ENCODE data around the gene PCDHA12. TPM values are rescaled to one million over a fixed set of nuclear protein-coding genes. Genes with fewer than 3 reads are reported as not detected.

The PCDHA12 gene, protein sequence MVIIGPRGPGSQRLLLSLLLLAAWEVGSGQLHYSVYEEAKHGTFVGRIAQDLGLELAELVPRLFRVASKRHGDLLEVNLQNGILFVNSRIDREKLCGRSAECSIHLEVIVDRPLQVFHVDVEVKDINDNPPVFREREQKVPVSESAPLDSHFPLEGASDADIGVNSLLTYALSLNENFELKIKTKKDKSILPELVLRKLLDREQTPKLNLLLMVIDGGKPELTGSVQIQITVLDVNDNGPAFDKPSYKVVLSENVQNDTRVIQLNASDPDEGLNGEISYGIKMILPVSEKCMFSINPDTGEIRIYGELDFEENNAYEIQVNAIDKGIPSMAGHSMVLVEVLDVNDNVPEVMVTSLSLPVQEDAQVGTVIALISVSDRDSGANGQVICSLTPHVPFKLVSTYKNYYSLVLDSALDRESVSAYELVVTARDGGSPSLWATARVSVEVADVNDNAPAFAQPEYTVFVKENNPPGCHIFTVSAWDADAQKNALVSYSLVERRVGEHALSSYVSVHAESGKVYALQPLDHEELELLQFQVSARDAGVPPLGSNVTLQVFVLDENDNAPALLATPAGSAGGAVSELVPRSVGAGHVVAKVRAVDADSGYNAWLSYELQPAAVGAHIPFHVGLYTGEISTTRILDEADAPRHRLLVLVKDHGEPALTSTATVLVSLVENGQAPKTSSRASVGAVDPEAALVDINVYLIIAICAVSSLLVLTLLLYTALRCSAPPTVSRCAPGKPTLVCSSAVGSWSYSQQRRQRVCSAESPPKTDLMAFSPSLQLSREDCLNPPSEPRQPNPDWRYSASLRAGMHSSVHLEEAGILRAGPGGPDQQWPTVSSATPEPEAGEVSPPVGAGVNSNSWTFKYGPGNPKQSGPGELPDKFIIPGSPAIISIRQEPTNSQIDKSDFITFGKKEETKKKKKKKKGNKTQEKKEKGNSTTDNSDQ
- not detected in 2 replicates for total RNA-seq

DNA sequence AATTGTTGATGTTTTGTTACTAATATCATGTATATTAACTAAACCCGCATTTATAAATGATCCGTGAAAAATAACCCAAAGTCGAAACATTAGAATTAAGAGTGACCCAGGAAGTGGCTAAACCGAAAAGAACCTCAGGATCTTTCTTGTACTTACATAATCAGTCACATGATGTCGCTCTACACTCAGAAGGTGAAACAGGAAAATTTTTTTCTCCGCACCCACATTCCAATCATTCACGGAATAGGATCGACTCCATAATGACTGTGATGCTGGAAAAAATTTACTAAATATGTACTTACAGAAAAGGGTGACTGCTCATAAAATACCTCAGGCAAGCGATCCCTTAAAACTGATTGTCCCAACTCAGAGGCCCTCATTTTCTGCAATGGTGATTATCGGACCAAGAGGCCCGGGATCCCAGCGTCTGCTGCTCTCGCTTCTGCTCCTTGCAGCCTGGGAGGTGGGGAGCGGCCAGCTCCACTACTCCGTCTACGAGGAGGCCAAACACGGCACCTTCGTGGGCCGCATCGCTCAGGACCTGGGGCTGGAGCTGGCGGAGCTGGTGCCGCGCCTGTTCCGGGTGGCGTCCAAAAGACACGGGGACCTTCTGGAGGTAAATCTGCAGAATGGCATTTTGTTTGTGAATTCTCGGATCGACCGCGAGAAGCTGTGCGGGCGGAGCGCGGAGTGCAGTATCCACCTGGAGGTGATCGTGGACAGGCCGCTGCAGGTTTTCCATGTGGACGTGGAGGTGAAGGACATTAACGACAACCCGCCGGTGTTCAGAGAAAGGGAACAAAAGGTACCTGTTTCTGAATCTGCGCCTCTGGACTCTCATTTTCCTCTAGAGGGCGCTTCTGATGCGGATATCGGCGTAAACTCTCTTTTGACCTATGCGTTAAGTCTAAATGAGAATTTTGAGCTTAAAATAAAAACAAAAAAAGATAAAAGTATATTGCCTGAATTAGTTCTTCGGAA lies at the start of gene PCDHA12:
Gene PCDHA12 (plus strand): TSS at position 224 of the 981 bp plus-strand sequence. CDS start 165 bp downstream, at position 389.

DNA sequence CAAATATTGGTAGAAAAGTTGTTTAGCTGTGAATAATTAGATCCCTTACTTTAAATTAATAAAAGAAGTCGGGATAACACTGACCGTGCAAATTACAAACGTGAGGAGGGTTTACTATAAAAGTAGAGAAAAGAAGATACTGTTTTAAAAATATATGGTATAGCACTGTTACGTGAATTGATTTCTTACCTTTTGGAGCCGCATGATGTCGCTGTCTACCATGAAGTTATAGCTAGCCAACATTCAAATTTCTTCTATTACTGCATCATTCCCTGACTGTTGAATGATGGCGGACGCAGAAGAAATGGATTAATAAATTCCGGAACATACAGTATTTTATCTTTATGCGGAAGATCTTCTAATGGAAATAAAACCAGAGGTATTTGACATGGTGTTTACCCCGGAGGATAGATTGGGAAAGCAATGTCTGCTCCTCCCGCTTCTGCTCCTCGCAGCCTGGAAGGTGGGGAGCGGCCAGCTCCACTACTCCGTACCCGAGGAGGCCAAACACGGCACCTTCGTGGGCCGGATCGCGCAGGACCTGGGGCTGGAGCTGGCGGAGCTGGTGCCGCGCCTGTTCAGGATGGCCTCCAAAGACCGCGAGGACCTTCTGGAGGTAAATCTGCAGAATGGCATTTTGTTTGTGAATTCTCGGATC lies 47.3 kb upstream of the PCDHA12 start, which contains the start of gene PCDHA6:
Gene PCDHA6 (plus strand): TSS at position 257 of the 658 bp plus-strand sequence. CDS start 132 bp downstream, at position 389.

DNA sequence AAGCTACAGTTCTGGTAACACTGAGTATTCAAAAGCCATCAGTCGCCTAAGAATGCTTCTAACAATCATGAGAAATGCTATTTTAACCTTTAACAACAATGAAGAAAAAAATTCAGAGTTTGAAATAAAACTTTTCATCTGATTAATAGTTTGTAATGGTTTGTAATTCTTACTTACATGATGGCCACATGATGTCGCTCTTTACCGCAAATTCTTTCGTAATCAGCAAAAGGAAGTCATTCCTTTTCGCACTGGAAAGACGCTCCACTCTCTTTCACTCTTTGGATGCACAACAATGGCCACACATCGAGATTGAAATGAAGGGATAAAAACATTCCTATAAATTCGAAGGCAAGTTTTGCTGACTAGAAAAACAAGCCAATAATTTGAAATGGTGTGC lies 41.1 kb upstream of the PCDHA12 start, which contains the start of gene PCDHA7:
Gene PCDHA7 (plus strand): TSS at position 277 of the 400 bp plus-strand sequence. CDS start 115 bp downstream, at position 392.

DNA sequence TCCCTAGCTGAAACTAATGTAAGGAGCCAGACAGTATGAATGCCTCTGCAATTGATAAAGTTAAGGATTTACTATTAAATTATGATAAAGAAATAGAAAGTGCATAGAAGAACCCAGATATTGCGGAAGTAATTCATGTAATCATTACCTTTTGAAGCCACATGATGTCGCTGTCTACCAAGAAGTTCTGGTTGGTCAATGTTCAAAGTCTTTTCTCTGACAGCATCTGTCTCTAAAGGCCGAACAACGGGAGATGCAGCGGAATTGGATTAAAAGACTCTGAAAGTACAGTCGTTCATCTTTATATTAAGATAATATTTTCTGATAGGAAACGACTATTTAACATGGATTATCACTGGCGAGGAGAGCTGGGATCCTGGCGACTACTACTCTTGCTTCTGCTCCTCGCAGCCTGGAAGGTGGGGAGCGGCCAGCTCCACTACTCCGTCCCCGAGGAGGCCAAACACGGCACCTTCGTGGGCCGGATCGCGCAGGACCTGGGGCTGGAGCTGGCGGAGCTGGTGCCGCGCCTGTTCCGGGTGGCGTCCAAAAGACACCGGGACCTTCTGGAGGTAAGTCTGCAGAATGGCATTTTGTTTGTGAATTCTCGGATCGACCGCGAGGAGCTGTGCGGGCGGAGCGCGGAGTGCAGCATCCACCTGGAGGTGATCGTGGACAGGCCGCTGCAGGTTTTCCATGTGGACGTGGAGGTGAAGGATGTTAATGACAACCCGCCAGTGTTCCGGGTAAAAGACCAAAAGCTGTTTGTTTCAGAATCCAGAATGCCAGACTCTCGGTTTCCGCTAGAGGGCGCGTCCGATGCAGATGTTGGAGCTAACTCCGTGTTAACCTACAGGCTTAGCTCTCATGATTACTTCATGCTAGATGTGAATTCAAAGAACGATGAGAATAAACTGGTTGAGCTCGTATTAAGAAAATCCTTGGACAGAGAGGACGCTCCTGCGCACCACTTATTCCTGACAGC lies 33.8 kb upstream of the PCDHA12 start, which contains the start of gene PCDHA8:
Gene PCDHA8 (plus strand): TSS at position 210 of the 985 bp plus-strand sequence. CDS start 135 bp downstream, at position 345.

DNA sequence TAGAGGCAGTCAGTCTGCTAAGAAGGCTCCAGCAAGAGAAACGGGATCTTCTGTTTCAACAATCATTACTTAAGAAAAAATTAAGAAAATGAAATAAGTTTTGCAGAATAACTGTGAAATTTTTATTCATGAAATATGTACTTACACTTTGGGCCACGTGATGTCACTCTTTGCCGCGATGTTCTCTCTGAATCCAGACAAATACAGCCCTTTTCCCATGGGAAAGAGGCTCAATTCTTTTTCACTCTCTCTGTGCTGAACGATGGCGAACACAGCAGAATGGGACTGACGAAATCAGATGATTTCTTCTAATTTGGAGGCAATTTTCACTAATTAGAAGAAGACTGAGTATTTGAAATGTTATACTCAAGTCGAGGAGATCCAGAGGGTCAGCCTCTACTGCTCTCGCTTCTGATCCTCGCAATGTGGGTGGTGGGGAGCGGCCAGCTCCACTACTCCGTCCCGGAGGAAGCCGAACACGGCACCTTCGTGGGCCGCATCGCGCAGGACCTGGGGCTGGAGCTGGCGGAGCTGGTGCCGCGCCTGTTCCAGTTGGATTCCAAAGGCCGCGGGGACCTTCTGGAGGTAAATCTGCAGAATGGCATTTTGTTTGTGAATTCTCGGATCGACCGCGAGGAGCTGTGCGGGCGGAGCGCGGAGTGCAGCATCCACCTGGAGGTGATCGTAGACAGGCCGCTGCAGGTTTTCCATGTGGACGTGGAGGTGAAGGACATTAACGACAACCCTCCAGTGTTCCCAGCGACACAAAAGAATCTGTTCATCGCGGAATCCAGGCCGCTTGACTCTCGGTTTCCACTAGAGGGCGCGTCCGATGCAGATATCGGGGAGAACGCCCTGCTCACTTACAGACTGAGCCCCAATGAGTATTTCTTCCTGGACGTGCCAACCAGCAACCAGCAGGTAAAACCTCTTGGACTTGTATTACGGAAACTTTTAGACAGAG lies 26.7 kb upstream of the PCDHA12 start, which contains the start of gene PCDHA9:
Gene PCDHA9 (plus strand): TSS at position 244 of the 964 bp plus-strand sequence. CDS start 114 bp downstream, at position 358.

DNA sequence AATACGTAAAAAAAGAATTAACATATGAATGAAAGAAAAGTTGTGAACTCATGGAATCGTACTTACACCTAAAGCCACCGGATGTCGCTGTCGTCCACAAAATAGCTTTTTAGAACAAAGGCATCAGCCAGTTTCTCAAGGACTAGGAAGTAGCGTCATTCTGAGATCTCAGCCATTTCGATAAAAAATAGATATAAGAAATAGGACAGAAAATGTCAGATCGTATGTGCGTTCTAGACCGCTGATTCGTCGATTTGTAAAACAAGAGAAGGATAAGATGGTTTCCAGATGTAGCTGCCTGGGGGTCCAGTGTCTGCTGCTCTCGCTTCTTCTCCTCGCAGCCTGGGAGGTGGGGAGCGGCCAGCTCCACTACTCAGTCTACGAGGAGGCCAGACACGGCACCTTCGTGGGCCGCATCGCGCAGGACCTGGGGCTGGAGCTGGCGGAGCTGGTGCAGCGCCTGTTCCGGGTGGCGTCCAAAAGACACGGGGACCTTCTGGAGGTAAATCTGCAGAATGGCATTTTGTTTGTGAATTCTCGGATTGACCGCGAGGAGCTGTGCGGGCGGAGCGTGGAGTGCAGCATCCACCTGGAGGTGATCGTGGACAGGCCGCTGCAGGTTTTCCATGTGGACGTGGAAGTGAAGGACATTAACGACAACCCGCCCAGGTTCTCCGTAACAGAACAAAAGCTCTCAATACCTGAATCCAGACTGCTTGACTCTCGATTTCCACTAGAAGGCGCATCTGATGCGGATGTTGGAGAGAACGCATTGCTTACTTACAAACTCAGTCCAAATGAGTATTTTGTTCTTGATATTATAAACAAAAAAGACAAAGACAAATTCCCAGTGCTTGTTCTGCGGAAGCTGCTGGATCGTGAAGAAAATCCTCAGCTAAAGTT lies 19.1 kb upstream of the PCDHA12 start, which contains the start of gene PCDHA10:
Gene PCDHA10 (plus strand): TSS at position 126 of the 903 bp plus-strand sequence. CDS start 152 bp downstream, at position 278.

DNA sequence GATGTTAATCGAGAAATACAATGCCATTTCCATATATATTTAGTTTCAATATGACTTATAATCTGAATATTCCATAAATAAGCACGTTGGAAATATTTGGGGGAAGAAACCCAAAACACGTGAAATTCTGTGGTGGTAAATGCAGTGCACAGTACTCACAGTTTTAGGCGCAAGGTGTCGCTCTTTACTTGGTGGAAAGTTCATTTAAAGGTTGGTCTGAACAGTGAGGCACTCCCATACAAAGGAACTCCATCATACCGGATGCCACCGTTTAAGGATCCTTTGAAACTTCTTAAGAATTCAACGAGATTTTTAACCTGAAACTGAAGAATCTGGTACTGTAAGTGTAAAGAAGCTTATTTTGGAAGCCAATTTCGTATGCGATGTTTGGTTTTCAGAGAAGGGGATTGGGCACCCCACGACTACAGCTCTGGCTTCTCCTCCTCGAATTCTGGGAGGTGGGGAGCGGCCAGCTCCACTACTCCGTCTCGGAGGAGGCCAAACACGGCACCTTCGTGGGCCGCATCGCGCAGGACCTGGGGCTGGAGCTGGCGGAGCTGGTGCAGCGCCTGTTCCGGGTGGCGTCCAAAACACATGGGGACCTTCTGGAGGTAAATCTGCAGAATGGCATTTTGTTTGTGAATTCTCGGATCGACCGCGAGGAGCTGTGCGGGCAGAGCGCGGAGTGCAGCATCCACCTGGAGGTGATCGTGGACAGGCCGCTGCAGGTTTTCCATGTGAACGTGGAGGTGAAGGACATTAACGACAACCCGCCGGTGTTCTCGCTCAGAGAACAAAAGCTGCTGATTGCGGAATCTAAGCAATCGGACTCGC lies 6.2 kb upstream of the PCDHA12 start, which contains the start of gene PCDHA11:
Gene PCDHA11 (plus strand): TSS at position 237 of the 834 bp plus-strand sequence. CDS start 147 bp downstream, at position 384.

DNA sequence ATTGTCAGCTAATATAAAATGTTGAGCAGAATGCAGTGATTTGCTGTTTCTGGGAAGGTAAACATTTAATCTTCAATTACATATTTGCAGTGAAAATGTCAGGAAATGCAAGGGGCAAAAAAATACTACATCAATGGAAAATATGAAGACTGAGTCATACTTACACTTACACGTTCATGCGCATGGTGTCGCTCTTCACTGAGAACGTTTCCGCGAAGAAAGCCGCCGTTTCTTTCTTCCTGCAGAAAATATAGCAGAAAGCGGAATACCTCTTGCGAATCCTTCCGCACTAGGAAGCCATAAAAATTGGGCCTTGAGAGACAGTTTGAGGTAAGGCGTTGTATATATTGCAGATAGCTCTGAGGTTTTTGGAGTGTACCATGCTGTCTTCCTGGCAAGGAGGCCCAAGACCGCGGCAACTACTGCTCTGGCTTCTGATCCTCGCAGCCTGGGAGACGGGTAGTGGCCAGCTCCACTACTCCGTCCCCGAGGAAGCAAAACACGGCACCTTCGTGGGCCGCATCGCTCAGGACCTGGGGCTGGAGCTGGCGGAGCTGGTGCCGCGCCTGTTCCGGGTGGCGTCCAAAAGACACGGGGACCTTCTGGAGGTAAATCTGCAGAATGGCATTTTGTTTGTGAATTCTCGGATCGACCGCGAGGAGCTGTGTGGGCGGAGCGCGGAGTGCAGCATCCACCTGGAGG lies 6.9 kb downstream of the PCDHA12 start, which contains the start of gene PCDHA13:
Gene PCDHA13 (plus strand): TSS at position 236 of the 702 bp plus-strand sequence. CDS start 145 bp downstream, at position 381.

DNA sequence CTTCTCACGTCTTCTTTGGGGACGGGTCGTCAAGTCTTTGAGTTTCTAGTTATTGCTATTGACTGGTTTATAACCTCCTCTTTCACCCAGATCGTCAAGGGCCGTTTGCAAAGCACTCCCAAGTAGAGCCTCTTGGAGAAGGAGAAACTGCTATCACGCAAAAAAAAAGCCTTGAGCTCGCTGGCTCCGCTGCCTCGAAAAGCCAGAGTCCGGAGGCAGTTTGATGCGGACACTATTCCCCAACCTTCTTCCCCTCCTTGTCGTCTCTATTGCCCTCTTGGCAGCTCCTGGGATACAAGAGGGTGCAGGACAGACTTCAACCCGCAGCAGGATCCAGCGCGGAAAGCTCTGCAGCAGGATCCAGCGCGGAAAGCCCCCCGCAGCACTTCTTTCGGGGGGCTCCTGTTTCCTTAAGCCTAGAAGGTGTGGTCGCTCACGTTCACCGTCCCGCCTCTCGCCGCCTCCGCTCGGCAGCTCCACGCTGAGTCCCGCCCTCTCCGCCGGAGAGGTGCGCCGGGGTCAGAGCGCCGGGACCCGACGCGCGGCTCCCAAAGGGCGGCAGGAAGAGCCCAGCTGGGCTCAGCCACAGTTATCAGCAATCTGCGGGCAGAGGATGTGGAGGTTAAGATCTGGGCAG lies 50.8 kb downstream of the PCDHA12 start, which contains the start of gene PCDHAC1:
Gene PCDHAC1 (plus strand): TSS at position 494 of the 637 bp plus-strand sequence. CDS start 594 bp downstream, outside the sequence.

Other genes starting within 250 kb of the PCDHA12 start
- gene CD14, start 242.1 kb upstream of the PCDHA12 start, total RNA-seq = 1.2 and 1.6 TPM in 2 replicates
- 13.4 and 18.2 TPM in 2 replicates for gene TMCO6, start 235.9 kb upstream of the PCDHA12 start, total RNA-seq
- gene NDUFA2, start 227.7 kb upstream of the PCDHA12 start, total RNA-seq = 44.2 and 53.6 TPM in 2 replicates
- gene IK, start 227.5 kb upstream of the PCDHA12 start, total RNA-seq = 98.4 and 109 TPM in 2 replicates
- 29.9 and 31.8 TPM in 2 replicates for gene WDR55, start 210.4 kb upstream of the PCDHA12 start, total RNA-seq
- 0.15 TPM in 1 of 2 replicates, not detected in the other for gene DND1, start 201.7 kb upstream of the PCDHA12 start, total RNA-seq
- gene HARS1, start 183.9 kb upstream of the PCDHA12 start, total RNA-seq = 81.9 and 89.5 TPM in 2 replicates
- gene HARS2, start 183.9 kb upstream of the PCDHA12 start, total RNA-seq = 31.8 and 40.9 TPM in 2 replicates
- gene ZMAT2, start 174.9 kb upstream of the PCDHA12 start, total RNA-seq = 49.7 and 59.4 TPM in 2 replicates
- 0.32 TPM in 1 of 2 replicates, not detected in the other for gene PCDHA1, start 89.2 kb upstream of the PCDHA12 start, total RNA-seq
- 0.15 TPM in 1 of 2 replicates, not detected in the other for gene PCDHA2, start 80.5 kb upstream of the PCDHA12 start, total RNA-seq
- under 0.01 and 0.32 TPM in 2 replicates for gene PCDHA3, start 74.3 kb upstream of the PCDHA12 start, total RNA-seq
- 0.32 and 0.61 TPM in 2 replicates for gene PCDHA4, start 68.2 kb upstream of the PCDHA12 start, total RNA-seq
- not detected in 2 replicates for gene PCDHA5, start 53.7 kb upstream of the PCDHA12 start, total RNA-seq
- under 0.01 and 0.15 TPM in 2 replicates for gene PCDHA6, start 47.3 kb upstream of the PCDHA12 start, total RNA-seq
- 0.15 and 0.32 TPM in 2 replicates for gene PCDHA7, start 41.0 kb upstream of the PCDHA12 start, total RNA-seq
- 0.15 TPM in 1 of 2 replicates, not detected in the other for gene PCDHA8, start 34.1 kb upstream of the PCDHA12 start, total RNA-seq
- gene PCDHA9, start 26.9 kb upstream of the PCDHA12 start, total RNA-seq = under 0.01 and 0.15 TPM in 2 replicates
- gene PCDHA10, start 19.4 kb upstream of the PCDHA12 start, total RNA-seq = under 0.01 and 0.15 TPM in 2 replicates
- under 0.01 TPM in 1 of 2 replicates, not detected in the other for gene PCDHA11, start 6.4 kb upstream of the PCDHA12 start, total RNA-seq
- 0.15 TPM in 1 of 2 replicates, not detected in the other for gene PCDHA13, start 6.8 kb downstream of the PCDHA12 start, total RNA-seq
- under 0.01 TPM in 1 of 2 replicates, not detected in the other for gene PCDHAC1, start 51.0 kb downstream of the PCDHA12 start, total RNA-seq
- under 0.01 and 0.30 TPM in 2 replicates for gene PCDHAC2, start 91.2 kb downstream of the PCDHA12 start, total RNA-seq
- not detected in 2 replicates for gene PCDHB1, start 176.1 kb downstream of the PCDHA12 start, total RNA-seq
- gene PCDHB2, start 219.3 kb downstream of the PCDHA12 start, total RNA-seq = under 0.01 and 0.32 TPM in 2 replicates
- gene PCDHB3, start 225.2 kb downstream of the PCDHA12 start, total RNA-seq = under 0.01 TPM in 1 of 2 replicates, not detected in the other
- under 0.01 and 0.15 TPM in 2 replicates for gene PCDHB4, start 246.5 kb downstream of the PCDHA12 start, total RNA-seq

Measured in epithelial cell of umbilical artery (primary cell).